Left cardiac atrium (tissue), 4 donors: ENCODE measurements around the gene FER1L5. TPM values are rescaled to one million over a fixed set of nuclear protein-coding genes. Genes with fewer than 3 reads are reported as not detected.
"Not testable (repeated sequence)": the region's sequence is repeated elsewhere in the genome, so short reads cannot be mapped to it uniquely, and the experiment has no call there.

ENCODE experiments used
- ATAC-seq, 2 donors: fragments of 200-7000 bp; cut with Tn5 transposase; one replicate each; pipeline ENCODE4 v1.9.1; 2020; ENCODE audit warnings: mild to moderate bottlenecking in 2 of 2, moderate library complexity in 2 of 2
- DNase-seq: peaks from one replicate; pipeline ENCODE4 v3.0.0-alpha.2; 2020
- intact Hi-C, 2 donors: fragments of 100-400 bp; cut with DNase I; formaldehyde crosslinking; loops; one replicate each; pipeline versions ENCODE4 v1.14.1 to v1.15.1; 2022 to 2023
- total RNA-seq, 2 donors: library from RNA; stranded (reverse); fragmentation: NEBNext Ultra II Directional; extraction: Animal tissue kit (Norgen Biotek cat#: 25700); gene quantifications; one replicate each; pipeline ENCODE4 v1.2.1, GENCODE V29; 2021
- donor health status: DM: no; HTN: yes; CAD: no.
- donor health status: DM: no; HTN: yes; CAD: no; lungs with severe emphysema.
- donor health status: DM: yes; HTN: yes; CAD: no.
- donor health status: Dilated cardiomyopathy.

The FER1L5 gene
- total RNA-seq, 2 donors from 2014 or later, result 0.06 TPM; not detected in 1

DNA sequence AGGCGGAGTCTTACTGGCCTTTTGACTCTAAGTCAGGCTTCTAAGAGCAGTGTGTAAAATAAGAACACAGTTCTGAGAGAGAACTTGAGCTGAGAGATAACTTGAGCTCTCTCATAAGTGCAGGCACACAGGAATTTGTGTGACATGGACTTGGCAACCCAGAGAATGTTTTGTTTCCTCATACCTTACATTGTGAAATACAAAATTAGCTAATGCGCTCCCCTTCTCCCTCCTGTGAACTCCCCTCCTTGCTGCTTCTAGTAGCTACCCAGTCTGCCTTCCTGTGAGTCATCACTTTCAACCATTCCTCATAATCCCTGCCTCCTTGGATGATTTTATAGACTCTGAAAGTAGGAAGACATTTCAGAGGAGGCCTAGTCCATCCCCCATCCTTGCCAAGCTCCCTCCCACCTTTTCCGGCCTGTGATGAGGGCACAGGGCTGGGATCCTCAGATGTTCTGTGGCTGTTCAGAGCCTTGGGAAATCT lies 22.6 kb downstream of the FER1L5 start:
- peak; percentile 87 to 95 for ATAC-seq
- intact Hi-C loops, result no loop called here
- peak; percentile 55 for DNase-seq

DNA sequence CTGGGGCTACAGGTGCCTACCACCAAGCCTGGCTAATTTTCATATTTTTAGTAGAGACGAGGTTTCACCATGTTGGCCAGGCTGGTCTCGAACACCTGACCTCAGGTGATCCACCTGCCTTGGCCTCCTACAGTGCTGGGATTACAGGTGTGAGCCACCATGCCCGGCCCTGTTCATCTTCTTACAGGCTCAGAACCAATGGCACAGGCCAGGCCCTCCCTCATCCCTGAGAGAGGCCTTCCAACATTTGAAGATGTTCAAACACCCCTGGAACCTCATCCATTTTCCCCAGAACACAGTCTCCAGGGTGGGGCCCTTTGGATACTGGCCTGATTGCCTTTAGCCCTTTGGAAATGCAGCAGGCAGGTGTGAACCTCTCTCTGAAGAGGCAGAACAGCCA lies 23.2 kb downstream of the FER1L5 start:
- DNase-seq, ATAC-seq, intact Hi-C loops: not testable (repeated sequence)

DNA sequence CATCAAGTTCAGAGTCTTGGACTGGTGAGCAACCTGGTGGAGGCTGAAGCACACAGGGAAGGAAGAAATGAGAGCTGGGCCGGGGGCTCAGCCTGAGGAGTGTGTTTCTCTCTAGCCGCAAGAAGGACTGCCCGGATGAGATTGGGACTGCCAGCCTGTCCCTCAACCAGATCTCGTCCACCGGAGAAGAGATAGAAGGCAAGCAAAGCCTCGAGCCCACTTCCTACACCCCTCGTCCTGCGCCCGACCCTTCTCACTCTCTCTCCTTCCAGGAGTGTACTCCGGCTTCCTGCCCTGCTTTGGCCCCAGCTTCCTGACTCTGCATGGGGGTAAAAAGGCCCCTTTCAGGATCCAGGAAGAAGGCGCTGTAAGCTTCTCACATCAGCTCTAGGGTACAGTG lies 26.2 kb downstream of the FER1L5 start:
- DNase-seq, result no peak
- intact Hi-C loops, result no loop called here
- no peak for ATAC-seq

GRCh38 chr2:96669539-96670215 lies 27.1 kb downstream of the FER1L5 start:
- DNase-seq, result no peak
- ATAC-seq, result no peak
- intact Hi-C loops, result no loop called here

- intact Hi-C loops, result no loop called here
- peak; percentile 53 to 61 for ATAC-seq
- DNase-seq, result peak; percentile 60
Measured at GRCh38 chr2:96679848-96680247, 37.3 kb downstream of the FER1L5 start.

DNA sequence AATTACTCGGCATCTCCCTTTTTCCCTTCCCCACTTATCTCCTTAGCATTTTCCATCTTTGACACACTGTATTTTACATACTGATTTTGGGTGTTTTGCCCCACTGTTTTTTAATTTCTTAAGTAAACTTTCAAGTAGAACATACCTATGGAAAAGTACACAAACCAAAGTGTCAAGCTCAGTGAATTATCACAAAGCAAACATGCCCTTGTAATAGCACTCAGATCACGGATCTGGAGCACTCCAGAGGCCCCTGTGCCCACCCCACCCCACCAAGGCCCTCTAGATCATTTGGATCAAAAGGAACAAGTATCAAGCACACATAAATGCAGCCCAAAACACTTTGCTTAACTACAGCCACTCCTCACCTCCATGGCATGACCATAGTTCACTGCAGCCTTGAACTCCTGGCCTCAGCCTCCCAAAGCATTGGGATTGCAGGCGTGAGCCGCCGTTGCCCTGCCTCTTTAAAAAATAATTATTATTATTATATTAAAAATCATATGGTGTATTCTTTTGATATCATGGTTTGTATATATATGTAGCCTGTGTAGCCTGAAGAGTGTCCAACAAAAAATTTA lies 38.1 kb downstream of the FER1L5 start:
- intact Hi-C loops, result no loop called here
- no peak for ATAC-seq
- DNase-seq, result no peak

DNA sequence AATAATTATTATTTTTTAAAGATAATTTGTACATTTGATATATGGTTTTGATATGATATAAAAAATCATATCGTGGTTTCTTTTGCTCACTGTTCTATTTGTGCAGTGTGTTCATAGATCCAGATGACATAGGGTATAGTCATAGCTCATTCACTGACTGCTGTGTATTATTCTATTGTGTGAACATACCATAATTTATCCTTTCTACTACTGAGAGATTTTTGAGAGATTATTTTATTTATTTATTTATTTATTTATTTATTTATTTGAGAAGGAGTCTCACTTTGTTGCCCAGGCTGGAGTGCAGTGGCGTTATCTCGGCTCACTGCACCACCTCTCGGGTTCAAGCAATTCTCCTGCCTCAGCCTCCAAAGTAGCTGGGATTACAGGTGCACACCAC lies 39.0 kb downstream of the FER1L5 start:
- no peak for ATAC-seq
- DNase-seq, result no peak
- intact Hi-C loops, result no loop called here

DNA sequence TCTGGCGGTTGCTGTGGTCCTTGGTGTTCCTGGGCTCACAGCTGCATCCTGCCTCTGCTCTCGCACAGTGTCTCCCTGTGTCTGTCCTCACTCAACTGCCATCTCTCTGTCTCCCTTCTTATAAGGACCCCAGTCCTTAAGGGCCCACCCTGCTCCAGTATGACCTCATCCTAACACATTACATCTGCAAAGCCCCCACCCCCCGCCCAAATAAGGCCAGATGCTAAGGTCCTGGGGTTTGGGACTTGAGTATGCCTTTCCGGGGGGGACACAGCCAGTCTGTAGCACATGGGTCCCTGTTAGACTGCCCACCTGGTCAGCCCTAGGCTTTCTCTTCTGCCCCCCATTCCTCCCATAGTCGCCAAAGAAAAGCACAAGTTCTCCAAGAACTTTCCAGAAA lies 40.7 kb downstream of the FER1L5 start:
- intact Hi-C loops, result no loop called here
- no peak for DNase-seq
- ATAC-seq, result no peak

DNA sequence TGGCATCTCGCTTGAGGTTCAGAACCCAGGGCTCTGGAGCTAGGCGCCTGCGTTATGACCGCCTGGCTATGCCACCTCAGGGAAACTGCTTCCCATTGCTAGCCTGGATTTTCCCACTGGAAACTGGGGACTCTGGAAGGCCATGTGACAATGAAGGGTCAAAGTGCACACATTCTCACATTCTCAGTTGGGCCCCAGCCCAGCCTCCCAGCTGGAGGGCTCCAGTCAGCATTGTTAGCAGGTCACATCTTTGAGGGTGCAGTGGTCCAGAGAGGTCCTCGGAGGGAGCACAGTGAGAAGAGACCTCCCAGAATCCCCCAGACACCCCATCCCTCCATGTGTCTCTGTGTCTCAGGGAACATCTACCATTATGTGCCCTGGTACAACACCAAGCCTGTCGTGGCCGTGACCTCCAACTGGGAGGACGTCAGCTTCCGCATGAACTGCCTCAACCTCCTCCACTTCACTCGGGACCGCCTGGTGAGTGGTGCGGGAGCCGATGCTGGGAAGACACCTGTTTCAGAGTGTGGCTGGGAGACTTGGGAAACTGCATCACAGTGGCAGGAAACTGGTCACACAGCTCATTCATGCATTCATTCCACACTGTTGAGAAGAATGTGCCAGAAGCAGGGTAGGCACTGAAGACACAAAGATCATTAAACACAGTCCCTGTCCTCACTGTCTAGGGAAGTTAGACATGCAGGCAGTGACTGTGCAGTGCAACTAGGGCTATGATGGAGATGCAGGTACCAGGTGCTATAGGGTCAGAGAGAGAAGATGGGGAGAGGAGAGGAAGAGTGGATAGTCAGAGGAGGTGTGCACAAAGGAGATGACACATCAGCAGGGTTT lies 41.6 kb downstream of the FER1L5 start:
- ATAC-seq, result no peak
- intact Hi-C loops, result no loop called here

GRCh38 chr2:96684883-96685576 lies 42.5 kb downstream of the FER1L5 start:
- intact Hi-C loops, result no loop called here
- ATAC-seq (peak; percentile 12 to 34), DNase-seq (no peak)

More for the DNA sequence above, 41.6 kb downstream of the FER1L5 start:
- DNase-seq, result no peak

GRCh38 chr2:96685577-96686459 lies 43.3 kb downstream of the FER1L5 start:
- DNase-seq (no peak), ATAC-seq (peak; percentile 47 to 69)
- intact Hi-C loops, result no loop called here

GRCh38 chr2:96687266-96687665 lies 44.7 kb downstream of the FER1L5 start:
- ATAC-seq (no peak), DNase-seq (no peak)
- intact Hi-C loops, result no loop called here

GRCh38 chr2:96687711-96688640 lies 45.4 kb downstream of the FER1L5 start:
- DNase-seq (no peak), ATAC-seq (no peak)
- intact Hi-C loops, result no loop called here

DNA sequence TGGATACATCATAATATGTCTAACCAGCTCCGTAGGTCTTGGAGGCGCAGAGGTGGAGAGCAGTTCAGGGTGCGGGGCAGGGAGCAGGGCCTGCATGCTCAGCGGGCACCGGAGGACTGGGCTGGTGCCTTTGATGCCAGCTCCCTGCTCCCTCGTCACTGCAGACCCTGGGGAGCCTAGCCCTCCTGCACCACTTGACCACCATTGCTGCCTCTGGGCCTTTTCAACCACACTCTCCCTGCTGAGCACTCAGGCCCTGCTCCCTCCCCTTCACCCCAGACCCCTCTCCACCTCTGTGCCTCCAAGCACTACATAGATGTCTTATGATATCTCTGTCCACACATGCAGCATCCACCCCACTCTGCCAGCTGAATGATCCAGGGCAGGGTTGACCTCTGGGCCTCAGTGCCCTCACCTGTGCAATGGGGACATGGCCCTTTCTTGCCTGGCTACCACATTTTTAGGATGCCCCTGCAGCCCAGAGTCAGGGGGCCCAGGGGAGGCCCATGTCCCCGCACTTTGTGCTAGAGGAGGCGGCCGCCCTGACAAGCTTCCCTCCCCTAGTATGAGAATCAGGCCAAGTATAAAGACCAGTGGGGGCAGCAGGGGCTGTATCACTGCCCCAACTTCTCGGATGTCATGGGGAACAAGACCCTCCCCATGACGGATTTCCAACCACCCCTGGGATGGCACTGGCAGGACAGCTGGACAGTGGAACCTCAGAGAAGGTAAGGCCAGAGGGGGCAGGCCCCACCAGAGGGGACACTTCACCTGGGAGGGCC lies 46.3 kb downstream of the FER1L5 start:
- ATAC-seq, result no peak
- intact Hi-C loops, result no loop called here

DNA sequence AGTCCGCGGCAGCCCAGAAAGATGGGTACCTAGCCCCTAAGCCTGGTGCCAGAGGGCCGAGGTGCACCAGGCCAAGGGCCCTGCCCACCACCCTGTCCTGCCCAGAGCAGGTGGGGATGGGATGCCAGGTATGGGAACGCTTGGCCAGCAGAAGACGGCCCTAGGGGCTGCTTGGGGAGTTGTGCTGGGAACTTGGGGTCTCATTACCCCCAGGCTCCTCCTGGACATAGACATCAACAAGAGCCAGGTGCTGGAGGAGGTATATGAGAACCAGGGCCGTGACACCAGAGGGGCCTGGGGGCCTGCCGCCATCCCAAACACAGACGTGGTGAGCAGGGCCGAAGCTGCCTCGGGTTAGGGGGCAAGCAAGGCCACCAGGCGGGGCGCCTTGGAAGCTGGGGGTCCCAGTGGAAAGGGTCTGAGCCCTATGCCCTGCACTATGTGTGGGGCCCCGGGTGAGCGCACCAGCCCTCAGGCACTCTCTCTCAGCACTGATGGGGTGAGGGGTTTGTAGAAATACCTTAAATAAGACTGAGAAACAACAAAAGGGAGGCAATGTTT lies 46.9 kb downstream of the FER1L5 start:
- intact Hi-C loops, result no loop called here
- ATAC-seq (no peak), DNase-seq (no peak)

More for the DNA sequence above, 46.3 kb downstream of the FER1L5 start:
- DNase-seq, result no peak

DNA sequence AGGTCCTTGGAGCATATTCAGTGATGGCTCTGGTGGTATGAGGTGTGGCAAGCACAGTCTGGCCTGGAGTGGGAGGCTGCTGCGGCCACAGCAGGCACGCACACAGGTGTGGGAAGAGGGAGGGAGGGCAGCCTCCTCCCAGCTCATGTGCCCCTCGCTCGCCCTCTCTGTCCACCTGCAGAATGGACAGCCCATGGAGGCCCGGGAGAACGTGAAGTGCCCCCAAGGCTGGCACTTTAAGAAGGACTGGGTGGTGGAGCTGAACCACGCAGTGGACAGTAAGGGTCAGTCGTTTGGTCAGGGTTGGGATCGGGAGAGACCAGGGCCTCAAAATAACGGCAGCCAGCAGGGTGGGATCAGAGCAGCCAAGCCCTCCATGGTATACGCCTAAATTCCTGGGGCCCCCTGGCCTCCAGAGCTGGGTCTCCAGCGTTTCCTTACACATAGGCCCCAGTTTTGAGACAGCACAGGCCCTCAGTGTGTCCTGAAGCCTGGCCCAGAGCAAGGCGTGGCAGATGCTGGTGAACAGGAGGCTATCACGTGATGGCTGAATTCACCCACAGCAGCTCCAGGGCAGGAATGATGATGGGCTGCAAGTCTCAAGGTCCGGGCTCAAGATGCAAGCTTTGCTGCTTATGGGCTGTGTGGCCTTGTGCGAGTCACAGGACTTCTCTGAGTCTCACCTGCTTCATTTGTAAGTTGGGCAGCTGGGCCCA lies 47.9 kb downstream of the FER1L5 start:
- intact Hi-C loops, result no loop called here
- DNase-seq, result no peak
- ATAC-seq, result no peak
